ENCODE measurements around the gene TBC1D4. TPM values are rescaled to one million over a fixed set of nuclear protein-coding genes. Genes with fewer than 3 reads are reported as not detected.

Gene TBC1D4
- total and polyA plus RNA-seq, 10 of the 15 experiments (the other 5 are each of a cell fraction or from before 2014, with no cell fraction given): 11.0 to 38.6 (median 25.5) TPM

DNA sequence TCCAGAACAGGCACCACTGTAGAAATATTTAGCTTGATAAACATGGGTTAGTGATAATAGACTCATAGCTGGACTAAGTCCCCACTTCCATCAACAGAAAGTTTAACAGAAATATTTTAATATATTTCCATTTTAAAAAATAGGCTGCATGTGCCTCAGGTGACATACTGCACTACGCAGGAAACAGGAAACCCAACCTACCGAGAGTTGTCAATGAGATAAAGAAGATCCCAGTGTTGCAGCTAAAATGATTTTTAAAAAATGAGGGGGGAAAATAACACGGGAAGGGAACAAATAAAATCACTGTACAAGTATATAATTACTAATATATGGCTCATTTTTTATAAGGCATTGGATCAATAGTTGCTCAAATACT, 154.8 kb downstream of the TBC1D4 start:
- Histone ChIP-seq H3K36me3 (ENCODE audit: control insufficient read depth in 2 of 2, insufficient read depth in 2 of 2, low read length in 1 of 2) (peaks cover 0 to 2% of the 10 kb centered on the region in 2 experiments; a peak in 1 of 4 replicates), H3K9me3 (replicated peaks; ENCODE audit: control insufficient read depth, insufficient read depth, low read length) (no peaks in the 10 kb centered on the region), H3K27ac (ENCODE audit: control insufficient read depth, insufficient read depth) (peak overlapping the region; percentile 22; the same call in 1 of the 2 replicates), H3K27me3 (replicated peaks in 1 of 2; ENCODE audit: control insufficient read depth in 2 of 2, insufficient read depth in 2 of 2, low read length in 1 of 2) (no peaks in the 10 kb centered on the region), H3K4me2 (ENCODE audit: control insufficient read depth, insufficient read depth) (peak overlapping the region; percentile 75), H3K9ac (ENCODE audit: control insufficient read depth, insufficient read depth, low read length) (no peak overlapping the region), H3K4me3 (peak overlapping the region; percentile 34; the same call in 1 of the 2 replicates), H2AFZ (ENCODE audit: control insufficient read depth, low read depth, low read length) (peak overlapping the region; percentile 87), H3K4me1 (ENCODE audit: control insufficient read depth, insufficient read depth, low read length) (peaks cover 14% of the 10 kb centered on the region), H3K79me2 (ENCODE audit: control insufficient read depth, insufficient read depth, low read length) (no peaks in the 10 kb centered on the region), H4K20me1 (ENCODE audit: control insufficient read depth, insufficient read depth) (no peaks in the 10 kb centered on the region)
- no TSS peak for BruUV-seq (replicated peaks)
- FAIRE-seq (no peak), DNase-seq (ENCODE audit: low read depth, low spot score) (no peak), ATAC-seq (no peak)
- 55% methylated on average over 3 of the region's 3 CpGs for WGBS (ENCODE audit: insufficient coverage, insufficient replicate concordance, low lambda C conversion rate, missing lambda C conversion rate)
- in situ Hi-C loops (cut with MboI): no loop called here
- ChIA-PET RAD21 (ENCODE audit: unreplicated experiment) (interaction anchor here (1.1 to 3.0 kb wide), 9 partner anchors 10 to 155 kb away, joined by 3 to 17 read pairs (median 4); partner anchors contain the start of gene TBC1D4), POLR2A (interaction anchor here (1.4 to 1.5 kb wide), 2 partner anchors 11 to 42 kb away, joined by 3 to 6 read pairs; no protein-coding TSS in a partner anchor), CTCF (interaction anchor here (0.6 to 2.3 kb wide), 11 partner anchors 11 to 155 kb away, joined by 3 to 17 read pairs (median 4); partner anchors contain the start of gene TBC1D4), SMC1A (ENCODE audit: uncharacterized antibody, unreplicated experiment) (interaction anchor here (0.7 to 3.0 kb wide), 21 partner anchors 8 to 55 kb away, joined by 3 to 15 read pairs (median 5); no protein-coding TSS in a partner anchor)
- intact Hi-C loops (cut with micrococcal nuclease; ENCODE audit: unreplicated experiment): no loop called here
- TF ChIP-seq TCF12 (IDR thresholded peaks at IDR 0.05; ENCODE audit: low read depth, low read length): no peak
- no peak for TF ChIP-seq NFIC (IDR thresholded peaks at IDR 0.05; ENCODE audit: low read depth, low read length)
- no peak for TF ChIP-seq HDAC2 (IDR thresholded peaks at IDR 0.05)
- no peak for TF ChIP-seq POU2F2 (IDR thresholded peaks at IDR 0.05; ENCODE audit: borderline replicate concordance, low read depth, low read length)
- TF ChIP-seq, protein P1, sequence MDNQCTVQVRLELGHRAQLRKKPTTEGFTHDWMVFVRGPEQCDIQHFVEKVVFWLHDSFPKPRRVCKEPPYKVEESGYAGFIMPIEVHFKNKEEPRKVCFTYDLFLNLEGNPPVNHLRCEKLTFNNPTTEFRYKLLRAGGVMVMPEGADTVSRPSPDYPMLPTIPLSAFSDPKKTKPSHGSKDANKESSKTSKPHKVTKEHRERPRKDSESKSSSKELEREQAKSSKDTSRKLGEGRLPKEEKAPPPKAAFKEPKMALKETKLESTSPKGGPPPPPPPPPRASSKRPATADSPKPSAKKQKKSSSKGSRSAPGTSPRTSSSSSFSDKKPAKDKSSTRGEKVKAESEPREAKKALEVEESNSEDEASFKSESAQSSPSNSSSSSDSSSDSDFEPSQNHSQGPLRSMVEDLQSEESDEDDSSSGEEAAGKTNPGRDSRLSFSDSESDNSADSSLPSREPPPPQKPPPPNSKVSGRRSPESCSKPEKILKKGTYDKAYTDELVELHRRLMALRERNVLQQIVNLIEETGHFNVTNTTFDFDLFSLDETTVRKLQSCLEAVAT (IDR thresholded peaks at IDR 0.05): no peak

Data from GM12878 (cell line).